DND-41 (cell line): Measurements from ENCODE around the gene IL17REL.

ENCODE experiments used
- ATAC-seq: fragments of 200-7000 bp; cut with Tn5 transposase; 3 replicates; pipeline ENCODE4 v1.9.1; 2021; ENCODE audit warnings: low read depth; ENCODE audit not compliant: insufficient read depth
- DNase-seq: peaks from one replicate; pipeline ENCODE4 v3.0.0-alpha.2; 2020
- H2AFZ ChIP-seq: 2 replicates; pipeline ENCODE4 v1.6.0; 2012; ENCODE audit warnings: low read depth, low read length
- H3K27ac ChIP-seq: 2 replicates; pipeline ENCODE4 v1.5.1; 2012; ENCODE audit warnings: low read length, inconsistent platforms
- H3K27me3 ChIP-seq: fragments of 200-600 bp; sonication (generic); 2 replicates; pipeline ENCODE4 v1.6.0; 2012; ENCODE audit warnings: low read length, mild to moderate bottlenecking, inconsistent platforms; ENCODE audit not compliant: insufficient read depth, poor library complexity
- H3K36me3 ChIP-seq: 2 replicates; pipeline ENCODE4 v1.5.1; 2012; ENCODE audit warnings: low read length, inconsistent platforms; ENCODE audit not compliant: insufficient read depth
- H3K4me1 ChIP-seq: 2 replicates; pipeline ENCODE4 v1.5.1; 2012; ENCODE audit warnings: mild to moderate bottlenecking, low read length; ENCODE audit not compliant: insufficient read depth
- H3K4me2 ChIP-seq: 2 replicates; pipeline ENCODE4 v1.6.0; 2012; ENCODE audit warnings: mild to moderate bottlenecking, moderate library complexity, low read length, inconsistent platforms; ENCODE audit not compliant: insufficient read depth
- H3K4me3 ChIP-seq, 2 experiments: fragments of 200-600 bp in 1 of 2; shearing (Covaris generic) in 1 of 2; 2 replicates each; pipeline ENCODE4 v1.5.1; 2012 to 2016; ENCODE audit warnings: inconsistent platforms in 2 of 2, low read length in 2 of 2, mild to moderate bottlenecking in 2 of 2, low read depth in 1 of 2, moderate library complexity in 1 of 2
- H3K79me2 ChIP-seq: 2 replicates; pipeline ENCODE4 v1.6.0; 2012; ENCODE audit warnings: low read length, inconsistent platforms; ENCODE audit not compliant: insufficient read depth
- H3K9ac ChIP-seq: 2 replicates; pipeline ENCODE4 v1.6.0; 2012; ENCODE audit warnings: low read depth, mild to moderate bottlenecking, inconsistent platforms, low read length, moderate library complexity
- H3K9me3 ChIP-seq: 2 replicates; pipeline ENCODE4 v1.5.1; 2012; ENCODE audit warnings: low read length, moderate library complexity, mild to moderate bottlenecking, inconsistent platforms; ENCODE audit not compliant: insufficient read depth, severe bottlenecking
- H4K20me1 ChIP-seq: 2 replicates; pipeline ENCODE4 v1.6.0; 2012; ENCODE audit warnings: low read length; ENCODE audit not compliant: insufficient read depth
- CTCF ChIP-seq: IDR thresholded peaks from 2 replicates; pipeline ENCODE4 v1.5.1; 2012; ENCODE audit warnings: borderline replicate concordance, low read length, moderate library complexity, mild to moderate bottlenecking; ENCODE audit not compliant: poor library complexity, severe bottlenecking; ENCODE audit errors: extremely low read depth
- EZH2 ChIP-seq: IDR thresholded peaks from 3 replicates; pipeline ENCODE4 v1.6.1; 2012; ENCODE audit warnings: borderline replicate concordance, low read depth, mild to moderate bottlenecking, moderate library complexity, low read length, inconsistent platforms; ENCODE audit not compliant: severe bottlenecking

Gene IL17REL

GRCh38 chr22:49954354-49954753 lies 58.2 kb downstream of the IL17REL start:
- Histone ChIP-seq H3K9me3 (no peaks in the 10 kb centered on the region), H3K27ac (no peak overlapping the region), H3K4me1 (peaks cover 3% of the 10 kb centered on the region), H3K4me2 (no peak overlapping the region), H3K36me3 (no peaks in the 10 kb centered on the region), H3K79me2 (no peaks in the 10 kb centered on the region), H4K20me1 (no peaks in the 10 kb centered on the region), H2AFZ (no peak overlapping the region), H3K27me3 (no peaks in the 10 kb centered on the region), H3K4me3 (no peak overlapping the region), H3K9ac (no peak overlapping the region)
- TF ChIP-seq CTCF (no peak), EZH2 (no peak)
- ATAC-seq (no peak), DNase-seq (no peak)

GRCh38 chr22:49953680-49954344 lies 58.8 kb downstream of the IL17REL start:
- no peak overlapping the region for H3K9ac ChIP-seq
- no peaks in the 10 kb centered on the region for H4K20me1 ChIP-seq
- ATAC-seq, result no peak
- H3K27ac ChIP-seq, result no peak overlapping the region
- no peak for DNase-seq
- no peaks in the 10 kb centered on the region for H3K27me3 ChIP-seq
- no peaks in the 10 kb centered on the region for H3K9me3 ChIP-seq
- TF ChIP-seq EZH2 (no peak), CTCF (no peak)
- H3K36me3 ChIP-seq, result no peaks in the 10 kb centered on the region
- H3K4me3 ChIP-seq, result no peak overlapping the region
- H3K79me2 ChIP-seq, result no peaks in the 10 kb centered on the region
- no peaks in the 10 kb centered on the region for H3K4me1 ChIP-seq
- H2AFZ ChIP-seq, result no peak overlapping the region
- no peak overlapping the region for H3K4me2 ChIP-seq

- H3K9ac ChIP-seq, result no peak overlapping the region
- TF ChIP-seq EZH2 (no peak), CTCF (no peak)
- H3K79me2 ChIP-seq, result no peaks in the 10 kb centered on the region
- no peak for DNase-seq
- no peaks in the 10 kb centered on the region for H3K27me3 ChIP-seq
- H3K4me3 ChIP-seq, result no peak overlapping the region
- H2AFZ ChIP-seq, result no peak overlapping the region
- no peaks in the 10 kb centered on the region for H3K9me3 ChIP-seq
- no peaks in the 10 kb centered on the region for H4K20me1 ChIP-seq
- H3K4me2 ChIP-seq, result no peak overlapping the region
- H3K36me3 ChIP-seq, result no peaks in the 10 kb centered on the region
- no peaks in the 10 kb centered on the region for H3K4me1 ChIP-seq
- no peak overlapping the region for H3K27ac ChIP-seq
- no peak for ATAC-seq
Measured at GRCh38 chr22:49953027-49953679, 59.4 kb downstream of the IL17REL start.
